GM12878 (cell line): ENCODE data around the gene CLIP2. TPM values are rescaled to one million over a fixed set of nuclear protein-coding genes. Genes with fewer than 3 reads are reported as not detected.

ENCODE experiments used
- ATAC-seq: fragments of 200-7000 bp; cut with Tn5 transposase; 3 replicates; pipeline ENCODE4 v1.9.1; 2020; ENCODE audit warnings: mild to moderate bottlenecking, moderate library complexity
- BruUV-seq: library from RNA; stranded (reverse); fragments of 400-500 nt; replicated peaks from 2 replicates; lab custom pipeline; 2021; lab: Mats Ljungman, UMichigan
- CTCF ChIA-PET: fragments of 300-600 bp; sonication (Branson Sonifier 250); formaldehyde crosslinking; extraction: SDS; loops from one replicate; lab custom pipeline; 2021; ENCODE audit warnings: inconsistent platforms; lab: Yijun Ruan, JAX
- POLR2A ChIA-PET: fragments of 350-600 bp; formaldehyde crosslinking; extraction: SDS; loops from one replicate; lab custom pipeline; 2021; ENCODE audit warnings: inconsistent platforms; lab: Charles Lee
- RAD21 ChIA-PET: fragments of 300-600 bp; sonication (Branson Sonifier 250); formaldehyde crosslinking; loops from one replicate; lab custom pipeline; 2023; ENCODE audit warnings: antibody characterized with exemption; ENCODE audit not compliant: unreplicated experiment; lab: Charles Lee
- SMC1A ChIA-PET: fragments of 300-600 bp; sonication (Branson Sonifier 250); formaldehyde crosslinking; loops from one replicate; lab custom pipeline; 2023; ENCODE audit not compliant: unreplicated experiment, uncharacterized antibody; lab: Charles Lee
- DNase-seq: peaks from one replicate; pipeline ENCODE4 v3.0.0-alpha.2; 2011; ENCODE audit warnings: low read depth, low spot score
- FAIRE-seq: peaks from 3 replicates; lab custom pipeline; 2011; peaks lifted over from hg19 to GRCh38; lab: Jason Lieb, UNC
- H2AFZ ChIP-seq: 2 replicates; pipeline ENCODE4 v1.6.0; 2011; ENCODE audit warnings: low read depth, low read length, control low read depth; ENCODE audit not compliant: control insufficient read depth
- H3K27ac ChIP-seq: 2 replicates; pipeline ENCODE4 v1.5.1; 2011; ENCODE audit warnings: control low read depth; ENCODE audit not compliant: control insufficient read depth, insufficient read depth
- H3K27me3 ChIP-seq, 2 experiments: replicated peaks in 1 of 2; 2 replicates each; pipeline versions ENCODE4 v1.6.0 to v1.6.1; 2011; ENCODE audit warnings: low read length in 1 of 2; ENCODE audit not compliant: control insufficient read depth in 2 of 2, insufficient read depth in 2 of 2
- H3K36me3 ChIP-seq, 2 experiments: 2 replicates each; pipeline ENCODE4 v1.5.1; 2011; ENCODE audit warnings: low read length in 1 of 2; ENCODE audit not compliant: control insufficient read depth in 2 of 2, insufficient read depth in 2 of 2
- H3K4me1 ChIP-seq: 2 replicates; pipeline ENCODE4 v1.6.1; 2011; ENCODE audit warnings: mild to moderate bottlenecking, low read length, moderate library complexity, mixed read lengths; ENCODE audit not compliant: control insufficient read depth, insufficient read depth
- H3K4me2 ChIP-seq: 2 replicates; pipeline ENCODE4 v1.6.0; 2011; ENCODE audit warnings: control low read depth; ENCODE audit not compliant: control insufficient read depth, insufficient read depth
- H3K4me3 ChIP-seq: fragments of 200-600 bp; sonication (generic); 2 replicates; pipeline ENCODE4 v1.5.1; 2016
- H3K79me2 ChIP-seq: 2 replicates; pipeline ENCODE4 v1.6.0; 2011; ENCODE audit warnings: low read length; ENCODE audit not compliant: control insufficient read depth, insufficient read depth
- H3K9ac ChIP-seq: 2 replicates; pipeline ENCODE4 v1.8.0; 2011; ENCODE audit warnings: low read length, control low read depth, mixed read lengths; ENCODE audit not compliant: control insufficient read depth, insufficient read depth
- H3K9me3 ChIP-seq: replicated peaks from 3 replicates; pipeline ENCODE4 v1.5.1; 2011; ENCODE audit warnings: mild to moderate bottlenecking, low read length; ENCODE audit not compliant: control insufficient read depth, insufficient read depth
- H4K20me1 ChIP-seq: 2 replicates; pipeline ENCODE4 v1.6.0; 2011; ENCODE audit not compliant: control insufficient read depth, insufficient read depth
- ATF2 ChIP-seq: IDR thresholded peaks from 2 replicates; pipeline ENCODE4 v1.6.1; 2012; ENCODE audit warnings: low read length, inconsistent platforms
- ATF7 ChIP-seq: fragments of 450-650 bp; IDR thresholded peaks from 2 replicates; pipeline ENCODE4 v1.6.1; 2016; ENCODE audit warnings: low read depth, mild to moderate bottlenecking
- BMI1 ChIP-seq: fragments of 450-650 bp; IDR thresholded peaks from 2 replicates; pipeline ENCODE4 v1.6.1; 2016; ENCODE audit warnings: mild to moderate bottlenecking, moderate library complexity, borderline replicate concordance
- FOXK2 ChIP-seq: fragments of 450-650 bp; IDR thresholded peaks from 2 replicates; pipeline ENCODE4 v1.6.1; 2017; ENCODE audit warnings: mild to moderate bottlenecking, moderate library complexity
- IKZF1 ChIP-seq: fragments of 450-650 bp; conservative IDR thresholded peaks from 2 replicates; pipeline ENCODE4 v1.6.1; 2017; ENCODE audit warnings: antibody characterized with exemption, mild to moderate bottlenecking
- IKZF2 ChIP-seq, 2 experiments: fragments of 450-650 bp; IDR thresholded peaks; 2 replicates each; pipeline ENCODE4 v1.6.1; 2017; ENCODE audit warnings: mild to moderate bottlenecking in 2 of 2, moderate library complexity in 2 of 2
- KAT2A ChIP-seq: conservative IDR thresholded peaks from 2 replicates; pipeline ENCODE4 v1.6.1; 2011; ENCODE audit warnings: low read depth, low read length; ENCODE audit not compliant: control insufficient read depth
- MEF2B ChIP-seq: fragments of 450-650 bp; IDR thresholded peaks from 2 replicates; pipeline ENCODE4 v1.6.1; 2018; ENCODE audit warnings: mild to moderate bottlenecking, moderate library complexity; ENCODE audit not compliant: partially characterized antibody, poor library complexity, severe bottlenecking
- MXI1 ChIP-seq: fragments of 150-350 bp; IDR thresholded peaks from 2 replicates; pipeline ENCODE4 v1.6.1; 2011; ENCODE audit warnings: low read depth, mild to moderate bottlenecking, inconsistent platforms, low read length, improper control_type of control experiment
- PAX5 ChIP-seq: IDR thresholded peaks from 2 replicates; pipeline ENCODE4 v1.6.1; 2011; ENCODE audit warnings: low read depth, low read length, borderline replicate concordance
- PKNOX1 ChIP-seq: fragments of 450-650 bp; IDR thresholded peaks from 2 replicates; pipeline ENCODE4 v1.6.1; 2016; ENCODE audit warnings: mild to moderate bottlenecking
- RCOR1 ChIP-seq: conservative IDR thresholded peaks from 2 replicates; pipeline ENCODE4 v1.6.1; 2012; ENCODE audit warnings: low read depth, low read length, improper control_type of control experiment
- RELA ChIP-seq: fragments of 450-650 bp; IDR thresholded peaks from 2 replicates; pipeline ENCODE4 v1.8.0; 2014; ENCODE audit warnings: borderline replicate concordance; ENCODE audit not compliant: partially characterized antibody
- RFX5 ChIP-seq: IDR thresholded peaks from 2 replicates; pipeline ENCODE4 v1.6.1; 2011; ENCODE audit warnings: low read depth, low read length, improper control_type of control experiment
- SP1 ChIP-seq: IDR thresholded peaks from one replicate; pipeline ENCODE4 v1.6.1; 2011; ENCODE audit warnings: low read depth, low read length
- STAT3 ChIP-seq: IDR thresholded peaks from 2 replicates; pipeline ENCODE4 v1.6.1; 2011; ENCODE audit warnings: low read depth, low read length, improper control_type of control experiment
- ZNF592 ChIP-seq: fragments of 450-650 bp; IDR thresholded peaks from 2 replicates; pipeline ENCODE4 v1.6.1; 2017; ENCODE audit warnings: mild to moderate bottlenecking, moderate library complexity
- WGBS: methylation state at CpG from one replicate; pipeline ENCODE4 v1.1.6; 2016; ENCODE audit warnings: low lambda C conversion rate; ENCODE audit not compliant: insufficient replicate concordance, insufficient coverage; ENCODE audit errors: missing lambda C conversion rate; 5-methylcytosine and 5-hydroxymethylcytosine counted together
- in situ Hi-C: fragments of 300-500 bp; cut with MboI; formaldehyde crosslinking; loops from 9 replicates; pipeline ENCODE4 v1.14.3; 2018; ENCODE audit warnings: mixed read lengths
- intact Hi-C: fragments of 100-400 bp; cut with micrococcal nuclease; formaldehyde crosslinking; loops from one replicate; pipeline ENCODE4 v1.14.2; 2022; ENCODE audit not compliant: unreplicated experiment
- polyA plus RNA-seq, 11 experiments: library from polyadenylated mRNA; depleted of rRNA in 4 of 11; unstranded in 6 of 11; stranded (reverse) in 5 of 11; fragments of >200 nt; fragmentation: Nextera tagmentation in 4 of 11; fragmentation: Illumina TruSeq in 1 of 11; extraction: Ambion mirVana in 4 of 11; extraction: Trizol in 1 of 11; gene quantifications; 1 replicate in 1 of 11; 2 replicates in 10 of 11; pipeline versions ENCODE4 v1.2.1 to v1.2.3, GENCODE V29; 2011 to 2016; ENCODE audit warnings: inconsistent platforms in 2 of 11, missing spikeins in 2 of 11, low read depth in 1 of 11
- total RNA-seq, 4 experiments: library from RNA; depleted of rRNA in 3 of 4; stranded (reverse); fragments of >200 nt in 3 of 4; fragmentation: Illumina TruSeq in 1 of 4; extraction: Trizol in 1 of 4; gene quantifications; 2 replicates each; pipeline versions ENCODE4 v1.2.1 to v1.2.3, GENCODE V29; 2013 to 2021

Gene CLIP2
- total and polyA plus RNA-seq, 10 of the 15 experiments (the other 5 are each of a cell fraction or from before 2014, with no cell fraction given), result 0.26 to 56.3 (median 21.0) TPM

GRCh38 chr7:74256491-74257408 lies 32.5 kb upstream of the CLIP2 start:
- POLR2A ChIA-PET, result interaction anchor here (0.6 to 2.8 kb wide), 9 partner anchors 12 to 296 kb away, joined by 3 to 17 read pairs (median 4); no protein-coding TSS in a partner anchor
- ATAC-seq, result no peak
- TF ChIP-seq PKNOX1 (peak; percentile 68), MXI1 (no peak), KAT2A (no peak), PAX5 (no peak), ATF2 (no peak), RFX5 (no peak), STAT3 (no peak), ZNF592 (no peak), BMI1 (no peak), FOXK2 (no peak), IKZF1 (no peak), IKZF2 (IDR thresholded peaks at IDR 0.05) (0 out of 4 replicates have a peak, but pooled peaks of 1 of the 2 experiments have one; percentile 17), ATF7 (no peak), SP1 (no peak), RCOR1 (no peak), RELA (no peak), MEF2B (peak; percentile 53)

More at GRCh38 chr7:74256491-74257408, 32.5 kb upstream of the CLIP2 start:
- SMC1A ChIA-PET, result interaction anchor here (0.7 to 4.2 kb wide), 19 partner anchors 8 to 687 kb away, joined by 3 to 41 read pairs (median 4); no protein-coding TSS in a partner anchor
- no peaks in the 10 kb centered on the region for H3K9me3 ChIP-seq
- no peaks in the 10 kb centered on the region for H3K27me3 ChIP-seq
- H2AFZ ChIP-seq, result no peak overlapping the region; the same call in 1 of the 2 replicates
- DNase-seq, result no peak
- H3K4me1 ChIP-seq, result peaks cover 33% of the 10 kb centered on the region
- peak overlapping the region; percentile 44 for H3K4me2 ChIP-seq
- FAIRE-seq, result peak; percentile 54
- WGBS, result 66% methylated on average over 12 of the region's 12 CpGs
- no TSS peak for BruUV-seq
- no peaks in the 10 kb centered on the region for H3K36me3 ChIP-seq
- peak overlapping the region; percentile 54 for H3K27ac ChIP-seq
- H4K20me1 ChIP-seq, result no peaks in the 10 kb centered on the region
- RAD21 ChIA-PET, result interaction anchor here (0.7 to 3.1 kb wide), 12 partner anchors 12 to 144 kb away, joined by 3 to 20 read pairs (median 4); partner anchors contain the start of gene CLIP2
- H3K4me3 ChIP-seq, result no peak overlapping the region
- H3K9ac ChIP-seq, result no peak overlapping the region; the same call in 1 of the 2 replicates
- H3K79me2 ChIP-seq, result peaks cover 24% of the 10 kb centered on the region
- CTCF ChIA-PET, result interaction anchor here (0.6 to 2.2 kb wide), 8 partner anchors 9 to 145 kb away, joined by 3 to 11 read pairs (median 6); no protein-coding TSS in a partner anchor
- intact Hi-C loops (no loop called here), in situ Hi-C loops (no loop called here)
